T-helper 2 cell treated with Interferon-gamma antibody and Interleukin-4, amounts not matched to agents 5 μg/mL and 100 μg/mL, for 36 hours (primary cell): ENCODE data around the gene RBM24.
"Not testable (repeated sequence)": the region's sequence is repeated elsewhere in the genome, so short reads cannot be mapped to it uniquely, and the experiment has no call there.

ENCODE experiments used
- DNase-seq: peaks from one replicate; pipeline ENCODE4 v3.0.0; 2021; ENCODE audit warnings: low spot score
- H3K27ac Mint-ChIP-seq: one replicate; pipeline ENCODE4 v1.8.0; 2021; ENCODE audit warnings: mild to moderate bottlenecking, mixed read lengths
- H3K27me3 Mint-ChIP-seq: one replicate; pipeline ENCODE4 v1.8.0; 2021; ENCODE audit warnings: low read depth, mixed read lengths
- H3K36me3 Mint-ChIP-seq: one replicate; pipeline ENCODE4 v1.8.0; 2021; ENCODE audit warnings: low read depth, mixed read lengths
- H3K4me1 Mint-ChIP-seq: one replicate; pipeline ENCODE4 v1.8.0; 2021; ENCODE audit warnings: low read depth, mixed read lengths
- H3K4me3 Mint-ChIP-seq: one replicate; pipeline ENCODE4 v1.8.0; 2022; ENCODE audit warnings: mild to moderate bottlenecking, moderate library complexity, mixed read lengths
- H3K9me3 Mint-ChIP-seq: one replicate; pipeline ENCODE4 v1.8.0; 2021; ENCODE audit warnings: mixed read lengths

The RBM24 gene

DNA sequence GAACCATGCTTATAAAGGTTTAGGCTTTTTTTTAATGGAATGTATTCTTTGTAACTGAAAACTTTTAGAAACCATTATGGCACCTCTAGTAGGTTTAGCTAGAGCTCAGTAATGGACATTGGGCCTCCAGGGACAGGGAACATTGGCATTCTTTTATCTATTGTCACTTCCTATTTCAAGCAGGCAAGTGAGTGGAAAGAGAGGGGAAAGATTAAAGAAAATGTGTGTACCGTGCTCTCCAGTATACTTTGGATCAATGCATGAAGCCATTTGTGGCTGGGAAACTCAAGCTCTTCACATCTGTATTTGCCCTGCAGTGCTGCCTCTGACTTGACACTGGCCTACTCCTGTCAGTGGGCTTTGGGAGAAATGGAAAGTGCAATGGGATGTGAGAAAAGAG, 18.6 kb downstream of the RBM24 start:
- H3K9me3 Mint-ChIP-seq, result no peaks in the 10 kb centered on the region
- H3K27me3 Mint-ChIP-seq, result no peaks in the 10 kb centered on the region
- DNase-seq, result no peak
- no peaks in the 10 kb centered on the region for H3K36me3 Mint-ChIP-seq
- no peaks in the 10 kb centered on the region for H3K4me1 Mint-ChIP-seq
- no peak overlapping the region for H3K27ac Mint-ChIP-seq
- H3K4me3 Mint-ChIP-seq, result no peak overlapping the region

DNA sequence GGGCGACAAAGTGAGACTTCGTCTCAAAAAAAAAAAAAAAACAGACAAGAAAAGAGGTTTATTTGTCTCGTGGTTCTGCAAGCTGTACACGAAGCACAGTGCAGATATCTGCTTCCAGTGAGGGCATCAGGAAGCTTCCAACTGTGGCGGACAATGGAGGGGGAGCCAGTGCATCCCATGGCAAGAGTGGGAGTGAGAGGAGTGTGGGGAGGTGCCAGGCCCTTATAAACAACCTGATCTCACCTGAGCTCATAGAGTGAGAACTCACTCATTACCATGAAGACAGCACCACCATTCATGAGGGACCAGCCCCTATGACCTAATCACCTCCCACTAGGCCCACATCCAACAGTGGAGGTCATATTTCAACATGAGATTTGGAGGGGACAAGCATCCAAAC, 19.5 kb downstream of the RBM24 start:
- Mint-ChIP-seq H3K27ac (no peak overlapping the region), H3K27me3 (no peaks in the 10 kb centered on the region), H3K4me1 (no peaks in the 10 kb centered on the region), H3K9me3 (no peaks in the 10 kb centered on the region), H3K36me3 (no peaks in the 10 kb centered on the region), H3K4me3 (no peak overlapping the region)
- DNase-seq, result no peak

DNA sequence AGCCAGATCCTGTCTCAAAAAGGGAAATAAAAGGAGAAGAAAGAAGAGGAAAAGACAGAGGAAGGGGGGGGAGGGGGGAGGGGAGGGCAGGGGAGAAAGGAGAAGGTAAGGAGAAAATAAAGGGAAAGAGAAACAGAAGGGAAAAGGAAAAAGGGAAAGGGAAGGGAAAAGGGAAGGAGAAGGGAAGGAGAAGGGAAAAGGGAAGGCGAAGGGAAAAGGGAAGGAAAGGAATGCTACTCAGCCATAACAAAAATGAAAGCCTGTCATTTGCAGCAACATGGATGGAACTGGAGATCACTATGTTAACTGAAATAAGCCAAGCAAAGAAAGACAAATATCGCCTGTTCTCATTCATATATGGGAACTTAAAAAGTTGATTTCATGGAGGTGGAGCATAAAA, 22.3 kb downstream of the RBM24 start:
- Mint-ChIP-seq H3K4me1 (no peaks in the 10 kb centered on the region), H3K36me3 (no peaks in the 10 kb centered on the region), H3K9me3 (no peaks in the 10 kb centered on the region), H3K4me3 (no peak overlapping the region), H3K27ac (no peak overlapping the region), H3K27me3 (no peaks in the 10 kb centered on the region)
- DNase-seq, result no peak

DNA sequence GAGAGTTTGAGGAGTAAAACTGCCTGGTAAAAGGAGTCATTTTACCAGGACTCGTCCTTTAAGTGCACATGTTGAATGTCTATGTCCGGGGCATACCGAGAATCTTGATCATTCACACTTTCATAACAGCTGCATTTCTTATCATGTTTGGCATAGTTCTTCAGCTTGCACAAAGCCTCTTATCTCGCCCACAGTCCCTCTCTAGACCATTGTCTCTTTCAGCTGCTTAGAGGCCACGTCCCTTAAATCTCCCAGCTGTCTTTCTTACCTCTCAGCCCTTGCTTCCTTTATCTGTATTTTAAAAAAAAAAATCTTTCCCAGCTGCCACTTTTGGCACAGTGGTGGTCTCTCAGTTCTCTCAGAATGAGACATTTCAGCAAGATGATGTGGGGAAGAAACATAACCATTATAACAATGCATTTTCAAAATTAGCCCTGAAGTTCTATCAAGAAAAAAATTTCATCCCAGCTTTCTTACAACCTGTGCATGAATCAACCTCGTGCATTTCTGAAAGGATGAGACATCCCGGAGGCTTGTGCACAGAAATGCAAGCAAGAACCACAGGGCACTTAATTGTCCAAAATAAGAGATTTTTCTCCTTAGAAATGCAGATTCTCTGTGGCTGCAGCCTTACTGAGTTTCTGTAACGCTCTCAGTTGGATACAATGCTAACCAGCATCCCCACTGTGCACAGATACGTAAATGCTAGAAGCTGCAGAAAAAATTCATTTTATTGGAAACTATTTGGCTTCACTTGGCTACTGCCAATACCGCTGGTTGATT, 24.2 kb downstream of the RBM24 start:
- Mint-ChIP-seq H3K36me3 (no peaks in the 10 kb centered on the region), H3K4me1 (no peaks in the 10 kb centered on the region), H3K27me3 (no peaks in the 10 kb centered on the region), H3K9me3 (no peaks in the 10 kb centered on the region), H3K27ac (no peak overlapping the region), H3K4me3 (no peak overlapping the region)
- DNase-seq, result no peak

DNA sequence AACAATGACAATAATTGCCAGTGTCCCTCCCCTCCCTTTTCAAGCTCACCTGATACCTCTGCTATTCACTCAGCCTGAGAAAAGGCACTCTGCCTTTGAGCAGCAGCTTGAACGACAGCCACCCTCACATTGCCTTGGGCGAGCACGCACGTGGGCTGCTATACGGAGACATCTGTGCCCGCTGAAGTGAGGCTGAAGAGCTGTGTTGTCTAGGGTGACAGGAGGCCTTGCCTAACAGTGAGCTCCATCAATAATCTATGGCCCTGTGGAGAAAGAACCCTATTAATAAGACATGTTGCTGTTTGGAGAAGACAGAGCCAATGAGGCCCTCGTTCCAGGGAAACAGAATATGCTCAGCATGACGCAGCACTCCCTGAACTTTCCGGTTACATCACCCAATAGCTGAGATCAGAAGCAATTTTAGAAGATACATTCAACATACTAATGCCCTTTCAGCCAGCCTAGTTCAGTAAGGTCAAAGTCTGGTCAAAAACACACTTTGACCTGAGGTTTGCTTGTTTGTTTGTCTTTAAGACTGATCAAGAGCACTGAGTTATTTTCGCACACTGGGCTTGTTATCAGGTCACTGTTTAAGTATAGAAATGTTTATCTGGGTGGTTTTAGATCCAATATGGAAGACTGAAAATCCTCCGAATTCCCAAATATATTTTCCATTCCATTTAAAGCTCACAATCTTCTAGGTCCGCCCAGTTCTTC, 30.6 kb downstream of the RBM24 start:
- Mint-ChIP-seq H3K4me3 (no peak overlapping the region), H3K9me3 (no peaks in the 10 kb centered on the region), H3K27ac (no peak overlapping the region), H3K27me3 (no peaks in the 10 kb centered on the region), H3K4me1 (no peaks in the 10 kb centered on the region), H3K36me3 (no peaks in the 10 kb centered on the region)
- no peak for DNase-seq

DNA sequence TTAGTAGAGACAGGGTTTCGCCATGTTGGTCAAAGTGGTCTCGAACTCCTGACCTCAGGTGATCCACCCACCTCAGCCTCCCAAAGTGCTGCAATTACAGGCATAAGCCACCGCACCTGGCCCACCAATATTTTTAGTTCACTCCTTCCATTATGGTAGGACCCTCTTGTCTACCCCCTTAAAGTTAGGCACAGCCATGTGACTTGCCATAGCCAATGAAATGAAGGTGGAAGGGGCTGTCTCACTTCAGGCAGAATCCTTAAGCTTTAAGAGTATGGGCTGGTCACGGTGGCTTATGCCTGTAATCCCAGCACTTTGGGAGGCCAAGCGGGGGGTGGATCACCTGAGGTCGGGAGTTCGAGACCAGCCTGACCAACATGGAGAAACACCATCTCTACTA, 32.1 kb downstream of the RBM24 start:
- not testable (repeated sequence) for DNase-seq, H3K27me3 Mint-ChIP-seq, H3K36me3 Mint-ChIP-seq, H3K4me3 Mint-ChIP-seq, H3K27ac Mint-ChIP-seq, H3K4me1 Mint-ChIP-seq, H3K9me3 Mint-ChIP-seq

DNA sequence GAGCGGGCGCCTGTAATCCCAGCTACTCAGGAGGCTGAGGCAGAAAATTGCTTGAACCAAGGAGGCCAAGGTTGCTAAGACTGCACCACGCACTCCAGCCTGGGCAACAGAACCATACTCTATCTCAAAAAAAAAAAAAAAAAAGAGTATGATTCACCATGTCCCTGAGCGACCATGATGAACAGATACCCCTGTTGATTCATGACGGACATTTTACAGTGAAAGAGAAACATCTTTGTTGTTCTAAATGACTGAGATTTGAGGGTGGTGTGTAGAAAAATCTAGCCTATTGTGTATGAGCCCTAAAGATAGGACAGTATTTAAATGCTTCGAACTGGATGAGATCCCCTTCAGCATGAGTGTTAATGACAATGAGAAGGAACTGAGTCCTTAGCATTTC, 32.8 kb downstream of the RBM24 start:
- Mint-ChIP-seq H3K9me3 (no peaks in the 10 kb centered on the region), H3K27me3 (no peaks in the 10 kb centered on the region), H3K4me3 (no peak overlapping the region)

DNA sequence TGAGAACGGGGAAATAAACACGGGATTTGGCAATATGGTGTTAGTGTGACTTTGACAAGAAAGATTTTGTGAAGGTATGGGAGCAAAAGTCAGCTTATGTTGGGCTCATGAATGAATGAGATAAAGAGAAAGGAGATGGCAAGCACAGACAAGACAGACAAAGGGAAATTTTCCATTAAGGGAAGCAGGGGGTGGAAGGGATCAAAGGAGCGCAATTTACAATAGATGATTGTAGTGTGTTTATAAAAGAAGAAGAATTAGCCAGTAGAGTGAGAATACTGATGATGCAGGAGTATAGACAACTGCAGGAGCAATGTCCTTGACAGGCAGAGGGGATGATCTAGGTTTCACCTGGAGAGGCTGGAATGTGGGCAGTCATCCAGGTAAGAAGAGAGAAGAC, 34.1 kb downstream of the RBM24 start:
- no peaks in the 10 kb centered on the region for H3K9me3 Mint-ChIP-seq
- no peaks in the 10 kb centered on the region for H3K27me3 Mint-ChIP-seq
- no peaks in the 10 kb centered on the region for H3K4me1 Mint-ChIP-seq
- no peaks in the 10 kb centered on the region for H3K36me3 Mint-ChIP-seq
- H3K27ac Mint-ChIP-seq, result no peak overlapping the region
- DNase-seq, result no peak
- no peak overlapping the region for H3K4me3 Mint-ChIP-seq

More for the DNA sequence above, 32.8 kb downstream of the RBM24 start:
- H3K4me1 Mint-ChIP-seq, result no peaks in the 10 kb centered on the region
- no peak overlapping the region for H3K27ac Mint-ChIP-seq
- no peaks in the 10 kb centered on the region for H3K36me3 Mint-ChIP-seq
- DNase-seq, result no peak

DNA sequence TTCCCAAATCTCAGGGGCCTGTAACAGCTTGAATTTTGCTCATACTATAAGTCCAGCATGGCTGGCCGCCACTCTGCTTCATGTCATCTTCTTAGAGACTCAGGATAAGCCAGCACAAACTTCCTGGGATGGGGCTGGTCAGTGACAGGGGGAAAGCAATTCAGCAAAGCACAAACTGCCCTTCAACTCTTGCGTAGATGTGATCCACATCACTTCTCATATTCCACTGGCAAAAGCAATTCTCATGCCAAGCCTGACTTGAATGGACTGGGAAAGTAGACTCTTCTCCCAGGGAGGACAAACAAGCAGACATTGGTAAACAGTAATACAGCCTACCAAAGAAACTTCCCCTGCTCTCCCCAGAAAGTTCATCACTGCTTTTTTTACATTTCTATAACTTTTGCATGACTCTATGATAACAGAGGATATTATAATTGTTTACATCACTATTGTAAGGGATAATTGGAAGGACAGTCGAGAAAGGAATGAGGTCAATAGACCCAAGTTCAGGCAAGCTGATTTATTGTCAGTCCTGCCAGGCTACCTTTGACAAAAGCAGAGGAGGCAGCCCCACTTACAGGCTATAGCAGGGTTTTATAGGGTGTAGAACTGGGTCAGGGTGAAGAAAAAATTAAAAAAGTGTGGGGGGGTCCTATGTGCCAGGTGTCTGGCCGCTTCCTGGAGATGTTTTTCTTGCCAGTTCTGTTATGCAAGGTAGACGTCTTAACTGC, 37.4 kb downstream of the RBM24 start:
- H3K4me3 Mint-ChIP-seq, result no peak overlapping the region
- H3K4me1 Mint-ChIP-seq, result no peaks in the 10 kb centered on the region
- no peak for DNase-seq
- H3K9me3 Mint-ChIP-seq, result no peaks in the 10 kb centered on the region
- H3K27me3 Mint-ChIP-seq, result no peaks in the 10 kb centered on the region
- no peak overlapping the region for H3K27ac Mint-ChIP-seq
- no peaks in the 10 kb centered on the region for H3K36me3 Mint-ChIP-seq

DNA sequence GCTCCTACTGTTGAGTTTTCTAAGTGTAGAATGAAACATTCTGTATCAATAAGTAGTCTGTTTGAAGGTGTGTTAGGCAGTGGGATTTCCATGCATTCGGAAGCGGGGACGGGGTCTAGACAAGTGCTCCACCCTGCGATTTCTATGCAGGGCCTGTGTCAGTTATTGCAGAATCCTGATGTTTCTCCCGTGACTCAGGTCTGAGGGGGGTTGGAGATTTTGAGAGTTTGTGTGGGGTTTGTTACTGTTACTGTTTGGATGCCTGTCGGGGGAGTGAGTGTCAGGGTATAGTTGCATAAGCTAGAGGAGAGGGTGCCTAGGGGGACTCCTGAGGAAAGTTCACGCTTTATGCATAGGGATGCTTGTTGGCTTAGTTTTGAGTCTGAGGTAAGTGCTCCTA, 39.1 kb downstream of the RBM24 start:
- not testable (repeated sequence) for H3K4me1 Mint-ChIP-seq

DNA sequence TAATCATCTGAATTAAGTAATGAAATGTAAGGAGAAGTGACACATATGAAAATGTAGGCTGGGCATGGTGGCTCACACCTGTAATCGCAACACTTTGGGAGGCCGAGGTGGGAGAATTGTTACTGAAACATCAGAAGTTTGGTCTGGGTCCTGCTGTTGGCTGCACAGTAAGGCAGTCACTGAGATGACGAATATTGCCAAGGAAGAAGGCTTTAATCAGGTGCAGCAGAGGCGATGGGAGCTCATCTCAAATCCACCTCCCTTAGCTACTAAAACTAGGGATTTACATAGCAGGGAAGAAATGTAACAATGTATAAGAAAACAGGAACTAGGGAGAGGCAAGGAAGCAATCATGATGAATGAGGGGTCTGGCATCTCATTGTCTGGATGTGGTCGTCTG, 50.1 kb downstream of the RBM24 start:
- Mint-ChIP-seq H3K4me3 (no peak overlapping the region), H3K9me3 (peaks cover 4% of the 10 kb centered on the region), H3K27ac (no peak overlapping the region), H3K36me3 (no peaks in the 10 kb centered on the region), H3K4me1 (no peaks in the 10 kb centered on the region), H3K27me3 (no peaks in the 10 kb centered on the region)
- DNase-seq, result no peak

More for the DNA sequence above, 39.1 kb downstream of the RBM24 start:
- DNase-seq, H3K27me3 Mint-ChIP-seq, H3K27ac Mint-ChIP-seq, H3K4me3 Mint-ChIP-seq, H3K9me3 Mint-ChIP-seq, H3K36me3 Mint-ChIP-seq: not testable (repeated sequence)

DNA sequence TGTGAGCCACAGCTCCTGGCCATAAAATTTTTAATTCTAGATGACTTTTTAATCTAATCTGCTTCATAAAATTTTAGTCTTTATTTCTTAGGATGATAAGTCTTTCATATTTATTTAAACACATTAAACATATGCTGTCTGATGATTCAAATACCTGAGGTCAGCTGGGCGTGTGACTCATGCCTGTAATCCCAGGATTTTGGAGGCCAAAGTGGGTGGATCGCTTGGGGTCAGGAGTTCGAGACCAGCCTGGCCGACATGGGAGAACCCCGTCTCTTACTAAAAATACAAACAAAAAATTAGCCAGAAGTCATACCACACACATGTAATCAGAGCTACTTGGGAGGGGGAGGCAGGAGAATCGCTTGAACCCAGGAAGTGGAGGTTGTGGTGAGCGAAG, 53.1 kb downstream of the RBM24 start:
- H3K36me3 Mint-ChIP-seq, result no peaks in the 10 kb centered on the region
- no peak for DNase-seq
- H3K4me3 Mint-ChIP-seq, result no peak overlapping the region
- H3K27ac Mint-ChIP-seq, result no peak overlapping the region
- H3K27me3 Mint-ChIP-seq, result no peaks in the 10 kb centered on the region
- peaks cover 4% of the 10 kb centered on the region for H3K9me3 Mint-ChIP-seq
- no peaks in the 10 kb centered on the region for H3K4me1 Mint-ChIP-seq

DNA sequence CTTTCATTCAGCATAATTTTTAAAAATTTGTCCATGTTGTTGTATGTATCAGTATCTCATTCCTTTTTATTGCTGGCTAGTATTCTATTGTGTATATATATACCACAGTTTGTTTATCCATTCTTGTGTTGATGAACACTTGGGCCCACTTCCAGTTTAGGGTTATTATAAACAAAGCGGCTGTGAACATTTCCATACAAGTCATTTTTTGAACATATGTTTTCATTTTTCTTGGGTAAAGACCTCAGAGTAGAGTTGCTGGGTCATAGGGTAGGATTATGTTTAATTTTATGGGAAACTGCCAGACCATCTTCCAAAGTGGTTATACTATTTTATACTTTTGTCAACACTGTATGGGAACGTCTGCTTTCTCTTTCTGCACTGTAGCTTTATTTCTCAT, 55.3 kb downstream of the RBM24 start:
- H3K4me3 Mint-ChIP-seq, result no peak overlapping the region
- H3K9me3 Mint-ChIP-seq, result peaks cover 4% of the 10 kb centered on the region
- no peaks in the 10 kb centered on the region for H3K27me3 Mint-ChIP-seq
- H3K36me3 Mint-ChIP-seq, result no peaks in the 10 kb centered on the region
- no peak for DNase-seq
- no peak overlapping the region for H3K27ac Mint-ChIP-seq
- no peaks in the 10 kb centered on the region for H3K4me1 Mint-ChIP-seq

DNA sequence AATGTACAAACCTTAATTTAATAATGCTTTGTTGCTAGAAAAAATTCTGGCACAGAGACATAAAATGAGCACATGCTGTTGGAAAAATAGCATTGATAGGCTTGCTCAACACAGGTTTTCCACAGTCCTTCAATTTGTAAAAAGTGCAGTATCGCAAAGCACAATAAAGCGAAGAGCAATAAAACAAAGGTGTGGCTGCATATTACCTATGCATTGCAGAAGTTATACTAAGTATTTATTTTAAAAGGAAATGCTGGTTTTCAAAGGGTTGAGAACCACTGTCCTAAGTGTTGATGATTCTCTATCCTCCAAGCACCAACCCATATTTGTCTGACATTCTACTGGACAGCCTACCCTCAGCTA, 58.1 kb downstream of the RBM24 start:
- no peaks in the 10 kb centered on the region for H3K4me1 Mint-ChIP-seq
- H3K36me3 Mint-ChIP-seq, result no peaks in the 10 kb centered on the region
- H3K9me3 Mint-ChIP-seq, result peaks cover 4% of the 10 kb centered on the region
- no peak for DNase-seq
- no peaks in the 10 kb centered on the region for H3K27me3 Mint-ChIP-seq
- H3K27ac Mint-ChIP-seq, result no peak overlapping the region
- no peak overlapping the region for H3K4me3 Mint-ChIP-seq
